Natural killer cell (primary cell): ENCODE data around the gene SLC2A11. TPM values are rescaled to one million over a fixed set of nuclear protein-coding genes. Genes with fewer than 3 reads are reported as not detected.
A peak's percentile ranks its signal among the peaks of the same experiment; 100 is the strongest.

Source experiments
- ATAC-seq, 3 donors: fragments of 150-1000 bp in 2 of 3; fragments of 200-7000 bp in 1 of 3; cut with Tn5 transposase; 1 replicate in 1 of 3; 2 replicates in 2 of 3; pipeline ENCODE4 v1.10.0; 2021; ENCODE audit warnings: mild to moderate bottlenecking in 2 of 3, moderate library complexity in 2 of 3
- DNase-seq, 2 donors: peaks; one replicate each; pipeline versions ENCODE4 v3.0.0 to v3.0.0-alpha.2; 2013 to 2021; ENCODE audit warnings: mixed read lengths in 1 of 2
- H3K27ac ChIP-seq: one replicate; pipeline ENCODE4 v1.5.1; 2013; ENCODE audit warnings: mild to moderate bottlenecking, low read length
- H3K27me3 ChIP-seq: one replicate; pipeline ENCODE4 v1.6.1; 2013; ENCODE audit warnings: low read length; ENCODE audit not compliant: control insufficient read depth, insufficient read depth
- H3K36me3 ChIP-seq: one replicate; pipeline ENCODE4 v1.6.1; 2013; ENCODE audit warnings: low read length; ENCODE audit not compliant: control insufficient read depth, insufficient read depth
- H3K4me1 ChIP-seq: one replicate; pipeline ENCODE4 v1.6.1; 2013; ENCODE audit warnings: low read length; ENCODE audit not compliant: control insufficient read depth, insufficient read depth
- H3K4me3 ChIP-seq: one replicate; pipeline ENCODE4 v1.5.1; 2013; ENCODE audit warnings: low read length
- H3K9me3 ChIP-seq: one replicate; pipeline ENCODE4 v1.6.1; 2013; ENCODE audit warnings: low read length; ENCODE audit not compliant: control insufficient read depth, insufficient read depth
- H3K27ac Mint-ChIP-seq, 2 donors: one replicate each; pipeline ENCODE4 v1.8.0; 2022; ENCODE audit warnings: mild to moderate bottlenecking in 2 of 2, mixed read lengths in 2 of 2, moderate library complexity in 1 of 2
- H3K27me3 Mint-ChIP-seq, 2 donors: one replicate each; pipeline ENCODE4 v1.8.0; 2022; ENCODE audit warnings: low read depth in 2 of 2, mixed read lengths in 2 of 2
- H3K36me3 Mint-ChIP-seq: one replicate; pipeline ENCODE4 v1.8.0; 2022; ENCODE audit warnings: mixed read lengths
- H3K4me1 Mint-ChIP-seq, 2 donors: one replicate each; pipeline ENCODE4 v1.8.0; 2022; ENCODE audit warnings: mixed read lengths in 2 of 2
- H3K4me3 Mint-ChIP-seq: one replicate; pipeline ENCODE4 v1.8.0; 2022; ENCODE audit warnings: mild to moderate bottlenecking, moderate library complexity, mixed read lengths
- H3K9me3 Mint-ChIP-seq, 2 donors: one replicate each; pipeline ENCODE4 v1.8.0; 2022; ENCODE audit warnings: mixed read lengths in 2 of 2
- WGBS: methylation state at CpG from one replicate; pipeline ENCODE4 v1.1.7; 2013; ENCODE audit warnings: missing lambda C conversion rate; ENCODE audit not compliant: insufficient coverage; 5-methylcytosine and 5-hydroxymethylcytosine counted together
- intact Hi-C: fragments of 100-400 bp; cut with micrococcal nuclease; formaldehyde crosslinking; loops from one replicate; pipeline ENCODE4 v1.14.2; 2022
- total RNA-seq, 4 donors: library from RNA; stranded (reverse); fragments of 120-200 nt in 1 of 4; gene quantifications; one replicate each; pipeline versions ENCODE4 v1.2.3 to v1.2.4, GENCODE V29; 2013 to 2022
- TF ChIP-seq, protein P1 (sequence below): fragments of 200-600 bp; IDR thresholded peaks from one replicate; pipeline ENCODE4 v1.8.0; 2022; ENCODE audit warnings: antibody characterized with exemption

SLC2A11 gene
- total RNA-seq, 3 donors from 2014 or later (not counting 1 experiment from before 2014, with no cell fraction given): 9.2 to 14.1 (median 11.8) TPM

DNA sequence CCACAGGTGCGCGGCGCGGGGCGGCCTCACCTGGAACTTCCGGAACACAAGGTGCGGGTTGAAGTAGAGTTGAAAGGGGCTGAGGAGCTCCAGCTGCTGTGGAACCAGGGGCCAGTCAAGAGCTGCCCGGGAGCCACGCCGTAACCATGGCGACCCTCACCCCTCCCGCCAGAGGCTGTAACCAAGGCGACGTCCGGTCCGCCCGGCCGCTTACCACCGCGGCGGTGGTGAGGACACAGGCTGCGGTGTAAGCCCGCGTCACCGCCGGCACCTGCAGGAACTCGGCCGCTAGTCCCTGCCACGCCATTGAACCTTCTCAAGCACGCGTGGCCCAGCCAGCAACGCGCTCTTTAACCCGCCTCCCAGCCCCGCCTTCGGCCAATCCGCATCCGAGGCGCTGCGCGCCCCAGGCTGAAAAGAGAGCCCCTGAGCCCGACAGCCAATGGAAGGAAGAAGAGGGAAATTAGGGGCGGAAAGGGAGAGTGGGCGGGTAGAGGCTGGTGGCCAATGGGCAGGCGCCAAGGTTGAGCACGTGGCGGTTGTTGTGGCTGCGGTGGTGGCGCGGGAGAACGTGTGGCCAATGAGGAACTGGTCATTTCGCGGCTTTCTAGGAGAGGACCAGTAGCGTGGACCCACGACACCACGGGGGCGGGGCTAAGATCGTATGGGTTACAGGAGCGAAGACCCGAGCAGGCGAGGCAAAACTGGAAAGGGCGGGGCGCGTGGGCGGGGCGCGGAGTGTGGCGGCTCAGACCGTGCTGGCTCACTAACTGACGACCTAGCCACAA lies 18.8 kb upstream of the SLC2A11 start, which contains the start of gene DERL3:
TSS of gene DERL3 (minus strand) at position 326 of the 788 bp plus-strand sequence. CDS start at position 307, 19 bp downstream.
- intact Hi-C loops: loop anchor here (1.0 kb wide), 1 partner anchor 52 kb away; no protein-coding TSS in a partner anchor
- Histone ChIP-seq H3K4me1 (peaks cover 36% of the 10 kb centered on the region), H3K4me3 (peak within 1 kb of the TSS; percentile 73), H3K27ac (peak within 1 kb of the TSS; percentile 81), H3K27me3 (no peaks in the 10 kb centered on the region), H3K36me3 (peaks cover 18% of the 10 kb centered on the region), H3K9me3 (no peaks in the 10 kb centered on the region)
- DNase-seq: peak; percentile 91 to 96
- WGBS: under 1% methylated on average over 70 of the region's 70 CpGs
- Mint-ChIP-seq H3K27me3 (no peaks in the 10 kb centered on the region), H3K9me3 (no peaks in the 10 kb centered on the region), H3K36me3 (no peaks in the 10 kb centered on the region), H3K27ac (peak within 1 kb of the TSS; percentile 85 to 91), H3K4me3 (peak within 1 kb of the TSS; percentile 93), H3K4me1 (peaks cover 22 to 24% of the 10 kb centered on the region in 2 donors)
- peak; percentile 88 to 93 (median 88) for ATAC-seq
- TF ChIP-seq, protein P1, sequence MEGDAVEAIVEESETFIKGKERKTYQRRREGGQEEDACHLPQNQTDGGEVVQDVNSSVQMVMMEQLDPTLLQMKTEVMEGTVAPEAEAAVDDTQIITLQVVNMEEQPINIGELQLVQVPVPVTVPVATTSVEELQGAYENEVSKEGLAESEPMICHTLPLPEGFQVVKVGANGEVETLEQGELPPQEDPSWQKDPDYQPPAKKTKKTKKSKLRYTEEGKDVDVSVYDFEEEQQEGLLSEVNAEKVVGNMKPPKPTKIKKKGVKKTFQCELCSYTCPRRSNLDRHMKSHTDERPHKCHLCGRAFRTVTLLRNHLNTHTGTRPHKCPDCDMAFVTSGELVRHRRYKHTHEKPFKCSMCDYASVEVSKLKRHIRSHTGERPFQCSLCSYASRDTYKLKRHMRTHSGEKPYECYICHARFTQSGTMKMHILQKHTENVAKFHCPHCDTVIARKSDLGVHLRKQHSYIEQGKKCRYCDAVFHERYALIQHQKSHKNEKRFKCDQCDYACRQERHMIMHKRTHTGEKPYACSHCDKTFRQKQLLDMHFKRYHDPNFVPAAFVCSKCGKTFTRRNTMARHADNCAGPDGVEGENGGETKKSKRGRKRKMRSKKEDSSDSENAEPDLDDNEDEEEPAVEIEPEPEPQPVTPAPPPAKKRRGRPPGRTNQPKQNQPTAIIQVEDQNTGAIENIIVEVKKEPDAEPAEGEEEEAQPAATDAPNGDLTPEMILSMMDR: no peak

DNA sequence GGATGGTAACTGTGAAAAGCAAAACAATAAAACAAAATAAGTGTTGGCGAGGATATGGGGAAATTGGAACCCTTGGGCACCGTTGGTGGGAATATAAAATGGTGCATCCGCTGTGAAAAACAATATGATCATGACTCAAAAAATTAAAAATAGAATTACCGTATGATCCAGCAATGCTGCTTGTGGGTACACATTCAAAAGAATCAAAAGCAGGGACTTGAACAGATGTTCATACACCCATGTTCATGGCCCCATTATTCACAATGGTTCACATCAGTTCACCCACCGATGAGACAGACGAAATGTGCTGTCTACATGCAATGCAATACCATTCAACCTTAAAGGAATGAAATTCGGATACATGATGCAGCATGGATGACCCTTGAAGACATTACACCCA lies 17.6 kb upstream of the SLC2A11 start:
- H3K27ac ChIP-seq: no peak overlapping the region
- Mint-ChIP-seq H3K27ac (peak overlapping the region in 1 of 2 donors; percentile 91), H3K4me1 (peaks cover 22 to 24% of the 10 kb centered on the region in 2 donors), H3K36me3 (no peaks in the 10 kb centered on the region), H3K27me3 (no peaks in the 10 kb centered on the region), H3K4me3 (peak overlapping the region; percentile 45), H3K9me3 (no peaks in the 10 kb centered on the region)
- DNase-seq (no peak), ATAC-seq (no peak)
- no peak overlapping the region for H3K4me3 ChIP-seq
- H3K4me1 ChIP-seq: peaks cover 47% of the 10 kb centered on the region
- no peaks in the 10 kb centered on the region for H3K27me3 ChIP-seq
- 96% methylated on average over 7 of the region's 7 CpGs for WGBS
- TF ChIP-seq, protein P1: no peak
- intact Hi-C loops: no loop called here
- H3K9me3 ChIP-seq: no peaks in the 10 kb centered on the region
- peaks cover 11% of the 10 kb centered on the region for H3K36me3 ChIP-seq

DNA sequence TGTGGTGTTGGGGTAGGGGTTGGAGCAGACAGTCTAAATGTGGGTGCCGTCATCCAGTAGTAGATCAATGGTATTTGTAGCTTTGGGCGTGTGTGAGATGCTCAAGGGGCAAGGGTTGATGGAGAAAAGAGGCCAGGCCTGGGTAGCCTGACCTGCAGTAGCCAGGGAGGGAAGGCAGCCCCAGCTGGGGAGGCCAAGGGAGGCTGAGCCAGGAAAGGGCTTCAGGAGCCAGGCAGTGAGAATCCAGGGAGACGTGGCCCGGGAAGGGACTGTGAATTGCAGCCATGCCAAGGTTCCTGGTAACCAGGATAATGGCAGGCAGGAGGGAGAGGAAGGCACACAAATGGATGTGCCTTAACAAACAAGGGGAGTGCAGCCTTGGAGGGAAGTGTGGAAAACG lies 16.4 kb upstream of the SLC2A11 start:
- Mint-ChIP-seq H3K9me3 (no peaks in the 10 kb centered on the region), H3K4me1 (peaks cover 22 to 24% of the 10 kb centered on the region in 2 donors), H3K27ac (peak overlapping the region in 1 of 2 donors; percentile 0), H3K36me3 (no peaks in the 10 kb centered on the region), H3K4me3 (no peak overlapping the region), H3K27me3 (no peaks in the 10 kb centered on the region)
- H3K27ac ChIP-seq: no peak overlapping the region
- H3K9me3 ChIP-seq: no peaks in the 10 kb centered on the region
- no peak for ATAC-seq
- no peaks in the 10 kb centered on the region for H3K27me3 ChIP-seq
- peaks cover 60% of the 10 kb centered on the region for H3K4me1 ChIP-seq
- intact Hi-C loops: no loop called here
- WGBS: 94% methylated on average over 5 of the region's 5 CpGs
- no peaks in the 10 kb centered on the region for H3K36me3 ChIP-seq
- H3K4me3 ChIP-seq: no peak overlapping the region
- TF ChIP-seq, protein P1: no peak
- no peak for DNase-seq
